DMS 273 treated with DMSO at 0.1 percent for 48 hours (cell line): ENCODE data around the gene XIRP1.
A peak's percentile ranks its signal among the peaks of the same experiment; 100 is the strongest.
"Not testable (repeated sequence)": the region's sequence is repeated elsewhere in the genome, so short reads cannot be mapped to it uniquely, and the experiment has no call there.

Experiments
- DNase-seq: peaks from one replicate; lab custom pipeline; 2025; lab: John Stamatoyannopoulos, UW

Gene XIRP1

GRCh38 chr3:39185959-39186691, 6.3 kb downstream of the XIRP1 start:
- DNase-seq: no peak

GRCh38 chr3:39185326-39185958, 7.0 kb downstream of the XIRP1 start:
- no peak for DNase-seq

GRCh38 chr3:39184968-39185285, 7.5 kb downstream of the XIRP1 start:
- no peak for DNase-seq

- no peak for DNase-seq
Observed at GRCh38 chr3:39184081-39184967, 8.1 kb downstream of the XIRP1 start.

- peak; percentile 56 for DNase-seq
Observed at GRCh38 chr3:39183211-39184080, 8.9 kb downstream of the XIRP1 start.

- no peak for DNase-seq
Observed at GRCh38 chr3:39181408-39182335, 10.7 kb downstream of the XIRP1 start.

GRCh38 chr3:39180546-39181346, 11.6 kb downstream of the XIRP1 start:
- DNase-seq: peak; percentile 37

- no peak for DNase-seq
Observed at GRCh38 chr3:39180183-39180545, 12.2 kb downstream of the XIRP1 start.

GRCh38 chr3:39178553-39178952, 13.8 kb downstream of the XIRP1 start:
- peak; percentile 9 for DNase-seq

GRCh38 chr3:39177708-39178332, 14.6 kb downstream of the XIRP1 start:
- DNase-seq: peak; percentile 48

GRCh38 chr3:39176025-39176714, 16.2 kb downstream of the XIRP1 start:
- DNase-seq: no peak

GRCh38 chr3:39173318-39174125, 18.9 kb downstream of the XIRP1 start:
- DNase-seq: no peak

GRCh38 chr3:39171860-39172259, 20.5 kb downstream of the XIRP1 start:
- no peak for DNase-seq

- DNase-seq: not testable (repeated sequence)
Observed at GRCh38 chr3:39170877-39171276, 21.5 kb downstream of the XIRP1 start.

- no peak for DNase-seq
Observed at GRCh38 chr3:39170461-39170860, 21.9 kb downstream of the XIRP1 start.

- no peak for DNase-seq
Observed at GRCh38 chr3:39169712-39170111, 22.7 kb downstream of the XIRP1 start.

GRCh38 chr3:39168156-39168780, 24.1 kb downstream of the XIRP1 start:
- DNase-seq: no peak
